NCI-H2196 (cell line): ENCODE results near the gene MORC3.
"Not testable (repeated sequence)": the region's sequence is repeated elsewhere in the genome, so short reads cannot be mapped to it uniquely, and the experiment has no call there.

Experiments
- DNase-seq: peaks from one replicate; lab custom pipeline; 2025; ENCODE audit not compliant: unreplicated experiment; lab: John Stamatoyannopoulos, UW

The MORC3 gene

DNA sequence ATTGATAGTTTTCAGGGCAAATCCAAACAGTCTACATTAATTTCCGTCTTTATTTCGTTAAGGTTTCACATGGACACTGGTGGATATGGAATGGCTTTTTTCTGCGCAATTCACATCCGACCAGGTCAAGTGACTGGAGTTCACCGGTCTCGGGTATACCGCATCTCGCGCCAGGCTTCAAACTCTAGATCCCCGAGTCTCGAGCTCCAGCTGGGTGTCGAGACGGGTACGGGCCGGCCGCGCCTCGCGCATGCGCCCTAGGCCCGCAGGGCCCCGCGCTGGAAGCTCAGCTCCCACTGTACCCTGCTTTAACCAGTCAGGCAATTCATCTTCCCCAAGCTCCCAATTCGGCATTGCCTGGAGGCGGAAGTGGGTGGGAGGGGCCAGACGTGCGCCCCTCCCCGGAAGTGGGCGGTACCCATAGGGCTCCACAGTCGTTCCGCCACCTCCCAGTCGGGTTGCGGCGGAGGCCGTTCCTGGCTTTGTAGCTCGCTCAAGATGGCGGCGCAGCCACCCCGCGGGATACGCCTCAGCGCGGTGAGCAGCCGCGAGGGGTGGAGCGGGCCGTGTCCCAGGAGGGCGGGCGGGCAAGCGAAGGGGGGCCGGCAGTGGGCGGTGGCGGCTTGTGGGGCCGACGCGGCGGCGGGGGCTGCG lies at the start of gene MORC3:
TSS of gene MORC3 (plus strand) at position 431 of the 654 bp plus-strand sequence. CDS start at position 499, 68 bp downstream.
- peak; percentile 98 for DNase-seq

- not testable (repeated sequence) for DNase-seq
Observed at GRCh38 chr21:36270786-36271695, 49.0 kb upstream of the MORC3 start.

- DNase-seq: no peak
Observed at GRCh38 chr21:36274128-36274527, 45.9 kb upstream of the MORC3 start.

DNA sequence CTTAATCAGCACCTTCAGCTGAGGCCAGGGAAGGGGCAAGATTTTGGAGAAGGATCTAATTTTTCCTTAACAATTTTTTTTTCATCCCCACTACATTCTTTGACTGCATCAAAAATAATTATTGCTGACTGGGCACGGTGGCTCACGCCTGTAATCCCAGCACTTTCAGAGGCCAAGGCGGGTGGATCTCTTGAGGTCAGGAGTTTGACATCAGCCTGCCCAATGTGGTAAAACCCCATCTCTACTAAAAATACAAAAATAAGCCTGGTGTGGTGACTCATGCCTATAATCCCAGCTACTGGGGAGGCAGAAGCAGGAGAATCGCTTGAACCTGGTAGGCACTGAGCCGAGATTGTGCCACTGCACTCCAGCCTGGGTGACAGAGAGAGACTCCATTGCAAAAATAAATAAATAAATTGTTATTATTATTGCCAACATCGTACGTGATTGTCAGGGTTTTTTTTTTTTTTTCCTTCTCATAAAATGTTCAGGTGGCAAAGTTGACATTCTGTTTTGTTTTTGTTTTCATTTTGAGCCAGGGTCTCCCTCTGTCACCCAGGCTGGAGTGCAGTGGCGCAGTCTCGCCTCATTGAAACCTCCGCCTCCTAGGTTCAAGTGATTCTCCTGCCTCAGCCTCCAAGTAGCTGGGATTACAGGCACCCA lies 37.3 kb upstream of the MORC3 start:
- DNase-seq: no peak

DNA sequence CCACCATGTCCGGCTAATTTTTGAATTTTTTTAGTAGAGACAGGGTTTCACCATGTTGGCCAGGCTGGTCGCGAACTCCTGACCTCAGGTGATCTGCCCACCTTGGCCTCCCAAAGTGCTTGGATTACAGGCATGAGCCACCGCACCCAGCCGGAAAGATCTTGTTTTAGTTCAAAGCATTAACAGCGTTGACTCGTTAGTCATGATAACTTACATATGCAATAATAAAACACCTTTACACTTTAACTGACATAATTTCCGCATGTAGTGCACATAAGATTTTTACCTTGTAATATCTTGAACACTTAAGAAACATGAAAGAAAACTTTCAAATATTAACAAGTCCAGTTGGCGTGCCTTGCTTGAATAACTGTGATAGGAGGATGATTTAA lies 36.8 kb upstream of the MORC3 start:
- not testable (repeated sequence) for DNase-seq

DNA sequence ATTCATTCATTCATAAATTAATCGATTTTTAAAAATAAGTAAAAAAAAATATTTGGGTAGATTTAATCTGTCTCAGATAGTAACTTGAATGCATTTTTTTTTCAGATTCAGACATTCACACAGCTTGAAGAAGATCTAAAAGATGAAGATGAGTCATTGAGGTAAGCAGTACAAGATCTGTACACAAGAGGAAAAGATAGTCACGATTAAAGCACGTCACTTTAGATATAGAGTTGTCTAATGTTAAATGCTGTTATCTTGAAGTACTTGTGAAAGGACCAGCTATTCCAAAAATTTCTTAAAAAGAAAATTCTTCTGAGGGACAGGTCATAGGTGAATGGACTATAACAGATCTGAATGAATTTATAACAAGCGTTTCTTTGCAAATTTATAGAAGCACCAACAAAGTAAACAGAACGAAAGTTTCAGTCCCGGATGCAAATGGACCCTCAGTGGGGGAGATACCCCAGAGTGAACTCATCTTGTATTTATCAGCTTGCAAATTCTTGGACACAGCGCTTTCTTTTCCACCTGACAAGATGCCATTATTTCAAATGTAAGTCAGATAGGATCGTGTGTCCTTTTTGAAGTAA lies 31.2 kb upstream of the MORC3 start:
- no peak for DNase-seq

DNA sequence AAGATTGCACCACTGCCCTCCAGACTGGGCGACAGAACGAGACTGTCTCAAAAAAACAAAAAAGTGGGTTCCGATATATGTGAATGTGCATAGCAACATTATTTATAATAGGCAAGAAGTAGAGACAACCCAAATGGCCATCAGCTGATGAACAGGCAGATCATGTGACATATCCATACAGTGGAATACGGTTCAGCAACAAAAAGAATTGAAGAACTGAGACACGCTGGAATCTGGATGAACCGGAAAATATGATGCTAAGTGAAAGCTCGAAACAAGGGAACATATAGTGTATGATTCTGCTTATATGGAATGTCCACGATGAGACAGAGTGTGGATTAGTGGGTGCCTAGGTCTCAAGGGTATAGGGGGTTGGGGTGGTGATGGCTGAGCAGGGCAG lies 28.5 kb upstream of the MORC3 start:
- no peak for DNase-seq

DNA sequence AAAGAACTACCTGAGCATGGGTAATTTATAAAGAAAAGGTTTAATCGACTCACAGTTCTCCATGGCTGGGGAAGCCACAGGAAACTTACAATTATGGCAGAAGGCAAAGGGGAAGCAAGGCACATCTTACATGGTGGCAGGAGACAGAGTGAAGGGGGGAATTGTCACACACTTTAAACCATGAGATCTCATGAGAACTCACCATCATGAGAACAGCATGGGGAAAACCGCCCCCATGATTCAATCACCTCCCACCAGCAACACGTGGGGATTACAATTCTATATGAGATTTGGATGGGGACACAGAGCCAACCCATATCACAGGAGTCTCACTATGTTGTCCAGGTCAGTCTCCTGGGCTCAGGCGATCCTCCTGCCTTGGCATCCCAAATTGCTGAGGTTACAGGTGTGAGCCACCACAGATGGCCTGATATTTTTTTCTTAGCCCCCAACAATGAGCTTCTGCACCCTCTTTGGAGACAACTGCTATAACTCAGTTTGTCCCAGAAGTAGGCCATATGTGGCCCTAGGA lies 22.5 kb upstream of the MORC3 start:
- DNase-seq: no peak

- DNase-seq: no peak
Observed at GRCh38 chr21:36297938-36298572, 21.9 kb upstream of the MORC3 start.

DNA sequence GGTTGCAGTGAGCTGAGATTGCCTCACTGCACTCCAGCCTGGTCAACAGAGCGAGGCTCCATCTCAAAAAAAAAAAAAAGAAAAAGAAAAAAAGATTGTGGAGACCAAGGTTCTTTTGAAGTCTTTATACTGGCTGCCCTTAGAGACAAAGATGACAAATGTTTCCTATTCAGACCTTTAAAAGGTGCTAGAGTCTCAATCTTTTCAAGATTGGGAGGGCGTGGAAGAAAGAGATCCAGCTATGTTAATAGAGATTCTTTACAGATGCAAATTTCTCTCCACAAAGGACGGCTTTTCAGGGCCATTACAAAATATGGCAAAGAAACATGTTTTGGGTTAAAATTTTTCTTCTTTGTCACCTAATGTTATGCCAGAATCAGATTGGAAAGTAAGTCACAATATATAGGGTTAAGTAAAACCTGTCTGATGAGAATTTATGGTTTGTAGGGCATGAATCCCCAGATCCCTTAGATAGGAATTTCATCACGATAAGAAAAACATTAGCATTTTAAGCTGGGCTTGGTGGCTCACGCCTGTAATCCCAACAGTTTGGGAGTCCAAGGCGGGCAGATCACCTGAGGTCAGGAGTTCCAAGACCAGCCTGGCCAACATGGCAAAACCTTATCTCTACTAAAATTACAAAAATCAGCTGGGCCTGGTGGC lies 13.0 kb upstream of the MORC3 start:
- DNase-seq: no peak

DNA sequence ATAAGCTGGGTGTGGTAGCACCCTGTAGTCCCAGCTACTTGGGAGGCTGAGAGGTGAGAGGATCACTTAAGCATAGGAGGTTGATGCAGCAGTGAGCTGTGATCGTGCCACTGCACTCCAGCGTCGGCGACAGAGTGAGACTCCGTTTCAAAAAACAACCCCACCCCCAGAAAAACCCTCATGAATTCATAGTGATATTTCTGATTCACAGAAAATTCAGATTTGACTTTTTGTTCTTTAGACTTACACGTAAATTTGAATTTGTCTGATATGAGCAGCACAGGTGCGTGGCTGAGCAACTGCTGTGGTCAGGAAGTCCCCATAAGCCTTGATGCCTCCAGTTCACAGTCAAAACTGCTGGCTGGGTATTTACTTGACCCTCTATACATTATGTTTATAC lies 10.0 kb upstream of the MORC3 start:
- DNase-seq: no peak

- not testable (repeated sequence) for DNase-seq
Observed at GRCh38 chr21:36313446-36313845, 6.6 kb upstream of the MORC3 start.

DNA sequence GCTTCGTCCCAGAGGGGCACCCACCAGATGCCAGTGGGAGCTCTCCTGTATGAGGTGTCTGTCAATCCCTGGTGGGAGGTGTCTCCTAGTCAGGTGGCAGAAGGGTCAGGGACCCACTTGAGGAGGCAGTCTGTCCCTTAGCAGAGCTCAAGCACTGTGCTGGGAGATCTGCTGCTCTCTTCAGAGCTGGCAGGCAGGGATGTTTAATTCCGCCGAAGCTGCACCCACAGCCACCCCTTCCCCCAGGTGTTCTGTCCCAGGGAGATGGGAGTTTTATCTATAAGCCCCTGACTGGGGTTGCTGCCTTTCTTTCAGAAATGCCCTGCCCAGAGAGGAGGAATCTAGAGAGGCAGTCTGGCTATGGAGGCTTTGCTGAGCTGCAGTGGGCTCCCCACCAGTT lies 4.0 kb upstream of the MORC3 start:
- DNase-seq: not testable (repeated sequence)

DNA sequence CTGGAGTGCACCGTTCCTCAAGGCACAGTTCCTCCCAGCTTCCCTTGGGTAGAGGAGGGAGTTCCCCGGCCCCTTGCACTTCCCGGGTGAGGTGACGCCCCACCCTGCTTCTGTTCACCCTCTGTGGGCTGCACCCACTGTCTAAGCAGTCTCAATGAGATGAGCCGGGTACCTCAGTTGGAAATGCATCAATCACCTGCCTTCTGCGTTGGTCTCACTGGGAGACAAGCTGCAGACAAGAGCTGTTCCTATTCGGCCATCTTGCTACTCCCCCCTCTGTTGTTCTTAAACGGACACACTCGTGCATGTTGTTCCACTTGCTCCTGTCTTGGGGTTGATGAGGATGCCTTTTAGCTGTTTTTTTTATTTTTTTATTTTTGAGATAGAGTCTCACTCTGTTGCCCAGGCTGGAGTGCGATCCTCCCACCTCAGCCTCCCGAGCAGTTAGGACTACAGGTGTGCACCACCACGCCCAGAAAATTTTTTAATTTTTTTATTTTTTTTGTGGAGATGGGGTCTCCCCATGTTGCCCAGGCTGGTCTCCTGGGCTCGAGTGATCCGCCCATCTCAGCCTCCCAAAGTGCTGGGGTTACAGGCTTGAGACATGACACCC lies 3.0 kb upstream of the MORC3 start:
- no peak for DNase-seq

DNA sequence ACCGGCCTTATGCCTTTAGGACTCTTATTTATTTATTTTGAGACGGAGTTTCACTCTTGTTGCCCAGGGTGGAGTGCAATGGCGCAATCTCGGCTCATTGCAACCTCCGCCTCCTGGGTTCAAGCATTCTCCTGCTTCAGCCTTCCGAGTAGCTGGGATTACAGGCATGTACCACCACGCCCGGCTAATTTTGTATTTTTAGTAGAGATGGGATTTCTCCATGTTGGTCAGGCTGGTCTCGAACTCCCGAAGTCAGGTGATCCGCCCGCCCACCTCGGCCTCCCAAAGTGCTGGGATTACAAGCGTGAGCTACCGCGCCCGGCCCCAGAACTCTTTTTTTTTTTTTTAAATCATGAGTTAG lies 611 bp upstream of the MORC3 start:
- DNase-seq: not testable (repeated sequence)

GRCh38 chr21:36320421-36321324 lies 676 bp downstream of the MORC3 start:
- peak; percentile 70 for DNase-seq

DNA sequence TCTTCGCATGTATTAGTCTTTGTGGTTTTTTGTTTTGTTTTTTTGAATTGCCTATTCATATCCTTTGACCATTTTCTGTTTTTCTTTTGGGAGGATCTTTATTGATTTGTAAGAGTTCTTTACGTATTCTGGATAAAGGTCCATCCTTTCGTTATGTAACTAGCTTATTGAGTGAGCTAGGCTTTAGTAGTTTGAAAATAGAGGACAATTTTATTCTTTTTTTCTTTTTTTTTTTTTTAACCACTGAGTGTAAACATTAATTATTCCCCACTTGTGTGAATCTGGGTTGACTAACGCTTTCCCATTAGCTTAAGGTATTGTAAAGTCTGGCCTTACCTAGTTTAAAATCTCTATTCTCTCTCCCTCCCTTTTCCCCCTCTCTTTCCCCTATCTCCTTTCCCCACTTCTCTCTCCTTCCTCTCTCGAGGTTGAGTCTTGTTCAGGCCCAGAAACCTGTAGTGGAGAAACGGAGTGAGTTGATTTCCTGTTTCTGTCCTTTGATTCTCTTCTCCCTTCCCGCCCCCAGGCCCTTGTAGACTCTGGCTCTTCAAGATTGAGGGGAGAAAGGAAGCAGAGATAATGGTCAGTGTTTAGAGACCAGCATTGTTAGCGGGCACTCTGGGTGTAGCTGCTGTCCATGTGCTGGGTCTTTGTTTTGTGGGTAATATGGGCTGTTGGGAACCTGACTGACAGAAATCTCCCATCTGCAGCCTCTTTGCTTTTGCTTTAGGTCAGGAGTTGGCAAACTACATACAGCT lies 1.5 kb downstream of the MORC3 start:
- DNase-seq: peak; percentile 19

- no peak for DNase-seq
Observed at GRCh38 chr21:36322083-36322424, 2.1 kb downstream of the MORC3 start.
